KG1 (cell line): Measurements from ENCODE around the gene HOMEZ.
"Not testable (repeated sequence)": the region's sequence is repeated elsewhere in the genome, so short reads cannot be mapped to it uniquely, and the experiment has no call there.

ENCODE experiments used
- DNase-seq: peaks from one replicate; lab custom pipeline; 2025; lab: John Stamatoyannopoulos, UW

HOMEZ gene

GRCh38 chr14:23281247-23281646 is 4.7 kb downstream of the HOMEZ start:
- no peak for DNase-seq

- not testable (repeated sequence) for DNase-seq
These were observed 8.0 kb downstream of the HOMEZ start for GRCh38 chr14:23277928-23278327.

DNA sequence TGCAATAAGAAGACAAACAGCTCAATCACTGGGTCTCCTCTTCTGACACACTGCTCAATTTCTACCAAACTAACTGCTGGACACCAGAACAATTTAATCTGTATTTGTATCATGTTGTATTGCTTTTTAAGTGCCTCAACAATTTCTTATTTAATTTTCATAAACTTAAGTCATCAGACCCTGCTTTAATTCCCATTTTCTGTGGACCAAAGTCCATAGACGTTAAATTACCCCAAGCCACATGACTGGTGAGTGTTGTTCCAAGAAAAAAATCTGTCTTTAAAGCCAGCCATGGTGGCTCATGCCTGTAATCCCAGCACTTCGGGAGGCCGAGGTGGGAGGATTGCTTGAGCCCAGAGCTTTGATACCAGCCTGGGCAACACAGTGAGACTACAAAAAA is 8.7 kb downstream of the HOMEZ start:
- DNase-seq, result no peak

- no peak for DNase-seq
These were observed 10.5 kb downstream of the HOMEZ start for GRCh38 chr14:23275412-23275811.

- no peak for DNase-seq
These were observed 16.7 kb downstream of the HOMEZ start for GRCh38 chr14:23269193-23269592.

DNA sequence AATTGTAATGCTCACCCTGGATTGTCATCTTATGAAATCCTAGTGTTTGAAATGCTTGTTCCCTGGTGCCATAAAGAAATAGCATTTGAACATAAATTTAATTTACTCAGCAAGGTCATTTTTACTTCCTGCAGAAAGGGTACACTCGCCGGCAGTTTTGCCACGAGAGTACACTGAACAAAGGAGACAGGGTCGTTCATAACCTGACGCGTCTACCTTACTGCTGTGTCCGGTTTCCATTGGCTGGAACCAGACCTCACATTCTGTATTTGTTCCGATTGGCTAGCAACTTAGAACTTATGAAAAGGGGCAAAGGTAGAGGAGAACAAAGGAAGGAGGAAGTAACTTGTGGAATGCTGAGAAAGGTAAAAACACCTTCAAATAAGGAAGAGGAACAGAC is 25.1 kb downstream of the HOMEZ start:
- DNase-seq, result not testable (repeated sequence)

GRCh38 chr14:23259426-23259825 is 26.5 kb downstream of the HOMEZ start:
- no peak for DNase-seq

- DNase-seq, result no peak
These were observed 27.7 kb downstream of the HOMEZ start for GRCh38 chr14:23258256-23258655.

GRCh38 chr14:23252420-23253333 is 33.3 kb downstream of the HOMEZ start:
- no peak for DNase-seq

DNA sequence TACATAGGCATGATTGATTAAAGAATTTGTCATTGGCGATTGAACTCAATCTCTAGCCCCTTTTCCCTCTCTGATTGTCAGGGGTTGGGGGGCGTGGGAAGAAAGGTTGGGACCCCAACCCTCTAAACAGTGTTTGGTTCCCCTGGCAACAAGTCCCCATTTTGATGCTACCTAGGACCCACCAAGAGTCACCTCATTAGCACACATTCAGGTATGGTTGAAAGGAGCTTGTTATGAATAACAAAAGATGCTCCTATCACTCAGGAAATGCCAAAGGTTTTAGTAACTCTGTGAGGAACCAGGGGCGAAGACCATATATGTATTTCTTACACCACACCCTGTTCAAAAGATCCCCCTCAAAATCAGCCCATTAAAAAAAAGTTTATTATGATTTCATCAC is 33.9 kb downstream of the HOMEZ start:
- no peak for DNase-seq

DNA sequence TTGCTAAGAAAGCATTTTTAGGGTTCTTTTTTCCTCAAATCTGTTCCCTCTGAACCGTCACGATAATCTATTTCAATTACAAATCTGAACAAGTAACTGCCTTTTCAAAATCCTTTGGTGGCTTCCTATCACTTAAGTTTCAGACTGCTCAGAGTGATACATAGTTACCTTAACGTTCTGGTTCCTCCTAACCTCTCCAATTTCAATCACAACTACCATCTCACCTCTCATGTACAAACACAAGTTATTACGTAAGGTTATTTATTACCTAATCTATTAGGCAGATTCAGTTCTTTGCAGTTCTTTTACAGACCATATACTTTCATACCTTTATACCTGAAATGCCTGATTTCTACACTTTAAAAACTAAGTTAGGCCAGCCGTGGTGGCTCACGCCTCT is 36.1 kb downstream of the HOMEZ start:
- DNase-seq, result no peak

DNA sequence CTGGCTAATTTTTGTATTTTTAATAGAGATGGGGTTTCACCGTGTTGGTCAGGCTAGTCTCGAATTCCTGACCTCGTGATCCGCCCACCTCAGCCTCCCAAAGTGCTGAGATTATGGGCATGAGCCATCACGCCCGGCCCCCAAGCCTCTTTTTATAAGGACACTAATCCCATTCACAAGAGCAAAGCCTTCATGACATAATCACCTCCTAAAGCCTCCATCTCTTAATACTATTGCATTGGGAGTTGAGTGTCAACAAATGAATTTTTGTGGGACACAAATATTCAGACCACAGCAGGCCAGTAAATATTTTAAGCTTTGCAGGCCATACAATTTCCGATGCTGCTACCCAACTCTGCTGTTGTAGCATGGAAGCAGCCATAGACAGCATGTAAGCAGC is 37.3 kb downstream of the HOMEZ start:
- no peak for DNase-seq

- DNase-seq, result no peak
These were observed 40.6 kb downstream of the HOMEZ start for GRCh38 chr14:23245282-23245681.

- DNase-seq, result no peak
These were observed 42.9 kb downstream of the HOMEZ start for GRCh38 chr14:23243066-23243465.

- DNase-seq, result no peak
These were observed 43.9 kb downstream of the HOMEZ start for GRCh38 chr14:23242076-23242475.

- not testable (repeated sequence) for DNase-seq
These were observed 44.7 kb downstream of the HOMEZ start for GRCh38 chr14:23241061-23241715.

GRCh38 chr14:23240661-23241060 is 45.3 kb downstream of the HOMEZ start:
- DNase-seq, result no peak

DNA sequence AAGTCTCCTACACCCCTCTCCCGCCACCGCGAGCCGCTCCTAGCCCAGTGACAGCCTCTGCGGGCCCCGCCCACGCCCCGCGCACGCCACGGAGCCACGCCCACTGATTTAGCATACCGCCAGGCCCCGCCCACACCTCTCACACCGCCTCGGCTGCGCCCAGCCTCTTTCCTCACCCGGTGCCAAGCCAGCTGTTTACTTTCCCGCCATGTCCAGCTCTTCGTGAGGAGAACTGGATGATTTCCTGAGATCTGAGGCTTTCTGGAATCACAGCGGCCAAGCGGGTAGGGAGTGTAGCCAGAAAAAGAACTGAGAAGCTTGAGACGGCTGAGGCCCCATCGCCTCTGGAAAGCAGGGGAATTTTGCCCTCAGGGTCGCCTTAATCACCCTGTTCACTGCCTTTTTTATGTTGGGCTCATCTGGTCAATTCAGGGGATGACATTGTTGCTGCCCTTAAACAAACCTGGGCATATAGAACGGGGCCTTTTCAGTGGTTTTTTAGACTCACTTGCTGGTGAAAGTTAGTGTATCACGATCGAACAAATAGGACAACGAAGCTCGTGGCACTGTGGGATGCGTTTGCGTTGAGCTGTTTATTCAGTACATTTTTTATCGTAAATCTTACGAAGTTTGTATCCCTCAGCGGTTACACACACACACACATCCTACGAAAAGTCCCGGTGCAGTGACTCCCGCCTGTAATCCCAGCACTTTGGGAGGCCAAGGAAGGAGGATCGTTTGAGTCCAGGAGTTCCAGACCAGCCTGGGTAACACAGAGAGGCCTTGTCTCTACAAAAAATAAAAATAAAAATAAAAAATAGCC is 47.9 kb downstream of the HOMEZ start, which contains the start of gene RNF212B:
Gene RNF212B, plus strand, starts transcription at position 165 of the 823 bp plus-strand sequence. CDS start 2,410 bp downstream, outside the sequence.
- DNase-seq, result no peak

DNA sequence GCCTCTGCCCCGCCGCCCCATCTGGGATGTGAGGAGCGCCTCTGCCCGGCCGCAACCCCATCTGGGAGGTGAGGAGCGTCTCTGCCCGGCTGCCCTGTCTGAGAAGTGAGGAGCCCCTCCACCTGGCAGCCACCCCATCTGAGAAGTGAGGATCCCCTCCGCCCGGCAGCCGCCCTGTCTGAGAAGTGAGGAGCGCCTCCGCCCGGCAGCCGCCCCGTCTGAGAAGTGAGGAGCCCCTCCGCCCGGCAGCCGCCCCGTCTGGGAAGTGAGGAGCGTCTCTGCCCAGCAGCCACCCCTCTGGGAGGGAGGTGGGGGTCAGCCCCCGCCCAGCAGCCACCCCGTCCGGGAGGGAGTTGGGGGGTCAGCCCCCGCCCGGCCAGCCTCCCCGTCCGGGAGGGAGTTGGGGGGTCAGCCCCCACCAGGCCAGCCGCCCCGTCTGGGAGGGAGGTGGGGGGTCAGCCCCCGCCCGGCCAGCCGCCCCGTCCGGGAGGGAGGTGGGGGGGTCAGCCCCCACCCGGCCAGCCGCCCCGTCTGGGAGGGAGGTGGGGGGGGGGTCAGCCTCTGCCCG is 53.6 kb downstream of the HOMEZ start:
- DNase-seq, result not testable (repeated sequence)

GRCh38 chr14:23228812-23229211 is 57.1 kb downstream of the HOMEZ start:
- DNase-seq, result no peak

DNA sequence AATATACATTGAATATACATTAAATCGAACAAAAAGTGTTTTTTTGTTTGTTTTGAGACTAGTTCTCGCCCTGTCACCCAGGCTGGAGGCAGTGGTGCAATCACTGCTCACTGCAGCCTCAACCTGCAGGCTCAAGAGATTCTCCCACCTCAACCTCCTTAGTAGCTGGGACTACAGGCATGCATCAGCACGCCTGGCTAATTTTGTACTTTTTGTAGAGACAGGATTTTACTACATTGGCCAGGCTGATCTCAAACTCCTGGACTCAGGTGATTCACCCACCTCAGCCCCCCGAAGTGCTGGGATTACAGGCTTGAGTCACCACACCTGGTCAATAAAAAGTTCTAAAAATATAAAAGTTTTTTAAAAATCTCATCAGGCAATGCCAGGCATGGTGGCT is 58.4 kb downstream of the HOMEZ start:
- DNase-seq, result no peak

- not testable (repeated sequence) for DNase-seq
These were observed 61.0 kb downstream of the HOMEZ start for GRCh38 chr14:23224958-23225357.
